NCI-H1417 (cell line): ENCODE results near the gene TXNL4A.

Experiments
- DNase-seq, 3 experiments: peaks; one replicate each; lab custom pipeline; 2025; lab: John Stamatoyannopoulos, UW

Gene TXNL4A

GRCh38 chr18:79949697-79950487 lies 38.5 kb downstream of the TXNL4A start:
- no peak for DNase-seq

- DNase-seq: peak in 2 of 3 experiments; percentile 15 to 67
These were observed 39.5 kb downstream of the TXNL4A start for GRCh38 chr18:79948719-79949411.

- no peak for DNase-seq
These were observed 40.3 kb downstream of the TXNL4A start for GRCh38 chr18:79947881-79948610.

- DNase-seq: no peak
These were observed 41.2 kb downstream of the TXNL4A start for GRCh38 chr18:79947054-79947755.

- peak in 1 of 3 experiments; percentile 20 for DNase-seq
These were observed 43.0 kb downstream of the TXNL4A start for GRCh38 chr18:79945118-79946042.

GRCh38 chr18:79944746-79945117 lies 43.6 kb downstream of the TXNL4A start:
- DNase-seq: no peak

GRCh38 chr18:79944126-79944731 lies 44.1 kb downstream of the TXNL4A start:
- DNase-seq: peak in 2 of 3 experiments; percentile 28 to 57

GRCh38 chr18:79943608-79944125 lies 44.7 kb downstream of the TXNL4A start:
- DNase-seq: no peak

- no peak for DNase-seq
These were observed 45.4 kb downstream of the TXNL4A start for GRCh38 chr18:79942786-79943607.

- DNase-seq: no peak
These were observed 46.2 kb downstream of the TXNL4A start for GRCh38 chr18:79942211-79942610.

- no peak for DNase-seq
These were observed 46.8 kb downstream of the TXNL4A start for GRCh38 chr18:79941473-79942119.

- DNase-seq: no peak
These were observed 47.4 kb downstream of the TXNL4A start for GRCh38 chr18:79940814-79941472.

GRCh38 chr18:79940126-79940813 lies 48.1 kb downstream of the TXNL4A start:
- DNase-seq: no peak

GRCh38 chr18:79939096-79939495 lies 49.3 kb downstream of the TXNL4A start:
- DNase-seq: no peak

GRCh38 chr18:79938196-79938595 lies 50.2 kb downstream of the TXNL4A start:
- no peak for DNase-seq

- no peak for DNase-seq
These were observed 51.1 kb downstream of the TXNL4A start for GRCh38 chr18:79937103-79937860.

- no peak for DNase-seq
These were observed 51.7 kb downstream of the TXNL4A start for GRCh38 chr18:79936641-79937040.
